HS-27A (cell line): ENCODE results near the gene SRRM2.

Source experiments
- DNase-seq: peaks from one replicate; pipeline ENCODE4 v3.0.0-alpha.2; 2012; ENCODE audit warnings: low read depth, missing footprints

The SRRM2 gene

GRCh38 chr16:2715064-2715463 lies 37.4 kb upstream of the SRRM2 start:
- DNase-seq = no peak

GRCh38 chr16:2715519-2715918 lies 36.9 kb upstream of the SRRM2 start:
- DNase-seq = no peak

GRCh38 chr16:2715966-2716885 lies 36.2 kb upstream of the SRRM2 start:
- DNase-seq = no peak

GRCh38 chr16:2716948-2717347 lies 35.5 kb upstream of the SRRM2 start:
- no peak for DNase-seq

- no peak for DNase-seq
Observed at GRCh38 chr16:2717383-2718263, 34.8 kb upstream of the SRRM2 start.

- DNase-seq = no peak
Observed at GRCh38 chr16:2719328-2720063, 32.9 kb upstream of the SRRM2 start.

- DNase-seq = no peak
Observed at GRCh38 chr16:2720064-2720457, 32.4 kb upstream of the SRRM2 start, which contains the start of gene PRSS27. Gene PRSS27, minus strand, starts transcription at chr16:2720224. Its CDS starts 64 bp downstream, at chr16:2720160.

- peak; percentile 48 for DNase-seq
Observed at GRCh38 chr16:2720719-2721633, 31.5 kb upstream of the SRRM2 start.

- peak; percentile 7 for DNase-seq
Observed at GRCh38 chr16:2721634-2722173, 30.7 kb upstream of the SRRM2 start.

- no peak for DNase-seq
Observed at GRCh38 chr16:2724088-2724676, 28.3 kb upstream of the SRRM2 start.

- DNase-seq = no peak
Observed at GRCh38 chr16:2724816-2725348, 27.6 kb upstream of the SRRM2 start.

GRCh38 chr16:2726923-2727322 lies 25.5 kb upstream of the SRRM2 start:
- no peak for DNase-seq

- no peak for DNase-seq
Observed at GRCh38 chr16:2728034-2728433, 24.4 kb upstream of the SRRM2 start.

GRCh38 chr16:2734844-2735515 lies 17.5 kb upstream of the SRRM2 start:
- no peak for DNase-seq

- no peak for DNase-seq
Observed at GRCh38 chr16:2736476-2737237, 15.8 kb upstream of the SRRM2 start.

GRCh38 chr16:2737238-2737605 lies 15.2 kb upstream of the SRRM2 start:
- no peak for DNase-seq

- no peak for DNase-seq
Observed at GRCh38 chr16:2737895-2738418, 14.5 kb upstream of the SRRM2 start.

- DNase-seq = no peak
Observed at GRCh38 chr16:2738615-2739014, 13.8 kb upstream of the SRRM2 start.
